Spleen (tissue), 11 donors: Measurements from ENCODE around the gene ALDH1B1. TPM values are rescaled to one million over a fixed set of nuclear protein-coding genes. Genes with fewer than 3 reads are reported as not detected.

Source experiments
- DNase-seq: peaks from one replicate; pipeline ENCODE4 v3.0.0-alpha.2; 2020
- H3K27ac ChIP-seq, 8 donors: fragments of 200-600 bp; sonication (generic) in 7 of 8; 1 replicate in 4 of 8; 2 replicates in 4 of 8; pipeline versions ENCODE4 v1.5.0 to v1.8.0; 2016 to 2021; ENCODE audit warnings: inconsistent platforms in 4 of 8, mild to moderate bottlenecking in 4 of 8, moderate library complexity in 1 of 8
- H3K27me3 ChIP-seq, 7 donors: fragments of 200-600 bp; sonication (generic) in 6 of 7; replicated peaks in 1 of 7; 1 replicate in 4 of 7; 2 replicates in 3 of 7; pipeline versions ENCODE4 v1.5.0 to v1.8.0; 2016 to 2021; ENCODE audit warnings: inconsistent platforms in 3 of 7, mild to moderate bottlenecking in 1 of 7
- H3K36me3 ChIP-seq, 6 donors: fragments of 200-600 bp; sonication (generic) in 5 of 6; 1 replicate in 4 of 6; 2 replicates in 2 of 6; pipeline versions ENCODE4 v1.5.0 to v1.8.0; 2016 to 2021; ENCODE audit warnings: inconsistent platforms in 2 of 6
- H3K4me1 ChIP-seq, 6 donors: fragments of 200-600 bp; sonication (generic) in 5 of 6; 1 replicate in 3 of 6; 2 replicates in 3 of 6; pipeline versions ENCODE4 v1.5.0 to v1.8.0; 2016 to 2021; ENCODE audit warnings: inconsistent platforms in 3 of 6
- H3K4me3 ChIP-seq, 8 donors: fragments of 200-600 bp; sonication (generic) in 7 of 8; 1 replicate in 4 of 8; 2 replicates in 4 of 8; pipeline versions ENCODE4 v1.5.0 to v1.8.0; 2016 to 2021; ENCODE audit warnings: inconsistent platforms in 4 of 8, mild to moderate bottlenecking in 4 of 8, moderate library complexity in 2 of 8
- H3K9me3 ChIP-seq, 8 donors: fragments of 200-600 bp; sonication (generic) in 7 of 8; 1 replicate in 4 of 8; 2 replicates in 4 of 8; pipeline versions ENCODE4 v1.5.0 to v1.8.0; 2016 to 2021; ENCODE audit warnings: inconsistent platforms in 4 of 8
- POLR2A ChIP-seq, 3 donors: fragments of 450-650 bp; IDR thresholded peaks; one replicate each; pipeline ENCODE4 v1.5.1; 2017; ENCODE audit warnings: antibody characterized with exemption in 3 of 3, mild to moderate bottlenecking in 1 of 3
- POLR2AphosphoS5 ChIP-seq, 3 donors: sonication (generic); formaldehyde crosslinking; IDR thresholded peaks; one replicate each; pipeline ENCODE4 v1.5.1; 2017; ENCODE audit warnings: antibody characterized with exemption in 3 of 3
- WGBS, 5 donors: extraction: QIAGEN DNeasy Blood & Tissue Kit in 3 of 5; methylation state at CpG; one replicate each; pipeline versions ENCODE4 v1.1.5 to v1.1.7; 2013 to 2018; 5-methylcytosine and 5-hydroxymethylcytosine counted together
- intact Hi-C: fragments of 100-400 bp; cut with DNase I; formaldehyde crosslinking; loops from one replicate; pipeline ENCODE4 v1.15.0; 2023; ENCODE audit warnings: low total_unique reads
- polyA plus RNA-seq, 3 donors: library from polyadenylated mRNA; stranded (reverse); fragments of 200-250 nt; gene quantifications; one replicate each; pipeline ENCODE4 v1.2.1, GENCODE V29; 2013
- total RNA-seq, 7 donors: library from RNA; depleted of rRNA in 3 of 7; stranded (reverse); fragments of >200 nt in 3 of 7; fragmentation: NEBNext Ultra II Directional in 4 of 7; extraction: Animal tissue kit (Norgen Biotek cat#: 25700) in 4 of 7; gene quantifications; one replicate each; pipeline versions ENCODE4 v1.1.0 to v1.2.1, GENCODE V29; 2016 to 2021
- TF ChIP-seq, protein P1 (sequence below), 11 experiments: fragments of 200-600 bp in 7 of 11; fragments of 450-650 bp in 4 of 11; sonication (generic) in 4 of 11; IDR thresholded peaks in 8 of 11; conservative IDR thresholded peaks in 3 of 11; 1 replicate in 7 of 11; 2 replicates in 4 of 11; pipeline versions ENCODE4 v1.4.0 to v1.8.0; 2016 to 2021; ENCODE audit warnings: antibody characterized with exemption in 11 of 11, inconsistent platforms in 4 of 11, mild to moderate bottlenecking in 1 of 11
- donor health status: healthy with polysubstance abuse.
- donor health status: DM: no; HTN: no; CAD: no; lungs with moderate emphysema.
- donor health status: DM: no; HTN: no; CAD: no.
- donor health status: Bipolar disorder and iron deficiency.
- donor health status: healthy.
- donor health status: DM: no; HTN: no; CAD: no.
- donor health status: DM: yes; HTN: yes; CAD: no.

The ALDH1B1 gene
- total and polyA plus RNA-seq, 10 donors: 4.0 to 14.7 (median 8.3) TPM

GRCh38 chr9:38416461-38416860, 24.0 kb downstream of the ALDH1B1 start:
- WGBS, 5 donors: 60 to 75% (median 67%) methylated on average over 4 of the region's 4 CpGs

GRCh38 chr9:38417003-38417945, 24.8 kb downstream of the ALDH1B1 start:
- Histone ChIP-seq H3K27ac (no peak overlapping the region), H3K27me3 (peaks cover 0 to 66% (median 4%) of the 10 kb centered on the region in 7 donors), H3K36me3 (no peaks in the 10 kb centered on the region), H3K9me3 (no peaks in the 10 kb centered on the region), H3K4me3 (no peak overlapping the region), H3K4me1 (no peaks in the 10 kb centered on the region)
- no peak for TF ChIP-seq POLR2A (IDR thresholded peaks at IDR 0.05)
- TF ChIP-seq, protein P1, sequence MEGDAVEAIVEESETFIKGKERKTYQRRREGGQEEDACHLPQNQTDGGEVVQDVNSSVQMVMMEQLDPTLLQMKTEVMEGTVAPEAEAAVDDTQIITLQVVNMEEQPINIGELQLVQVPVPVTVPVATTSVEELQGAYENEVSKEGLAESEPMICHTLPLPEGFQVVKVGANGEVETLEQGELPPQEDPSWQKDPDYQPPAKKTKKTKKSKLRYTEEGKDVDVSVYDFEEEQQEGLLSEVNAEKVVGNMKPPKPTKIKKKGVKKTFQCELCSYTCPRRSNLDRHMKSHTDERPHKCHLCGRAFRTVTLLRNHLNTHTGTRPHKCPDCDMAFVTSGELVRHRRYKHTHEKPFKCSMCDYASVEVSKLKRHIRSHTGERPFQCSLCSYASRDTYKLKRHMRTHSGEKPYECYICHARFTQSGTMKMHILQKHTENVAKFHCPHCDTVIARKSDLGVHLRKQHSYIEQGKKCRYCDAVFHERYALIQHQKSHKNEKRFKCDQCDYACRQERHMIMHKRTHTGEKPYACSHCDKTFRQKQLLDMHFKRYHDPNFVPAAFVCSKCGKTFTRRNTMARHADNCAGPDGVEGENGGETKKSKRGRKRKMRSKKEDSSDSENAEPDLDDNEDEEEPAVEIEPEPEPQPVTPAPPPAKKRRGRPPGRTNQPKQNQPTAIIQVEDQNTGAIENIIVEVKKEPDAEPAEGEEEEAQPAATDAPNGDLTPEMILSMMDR (IDR thresholded peaks at IDR 0.05 in 8 of 11, conservative IDR thresholded peaks at IDR 0.05 in 3 of 11): peak in 4 of 11 experiments; percentile 16 to 32 (median 28)
- TF ChIP-seq POLR2AphosphoS5 (IDR thresholded peaks at IDR 0.05): no peak
- intact Hi-C loops: no loop called here
- 67 to 72% (median 71%) methylated on average over 8 of the region's 8 CpGs for WGBS, 5 donors
- DNase-seq: no peak

More at GRCh38 chr9:38416461-38416860, 24.0 kb downstream of the ALDH1B1 start:
- intact Hi-C loops: no loop called here
- H3K27me3 ChIP-seq: peaks cover 0 to 64% (median 0%) of the 10 kb centered on the region in 7 donors
- H3K4me3 ChIP-seq: no peak overlapping the region
- no peak for DNase-seq
- no peak overlapping the region for H3K27ac ChIP-seq
- no peaks in the 10 kb centered on the region for H3K36me3 ChIP-seq
- TF ChIP-seq POLR2AphosphoS5 (IDR thresholded peaks at IDR 0.05): no peak
- TF ChIP-seq, protein P1 (IDR thresholded peaks at IDR 0.05 in 8 of 11, conservative IDR thresholded peaks at IDR 0.05 in 3 of 11): no peak
- no peak for TF ChIP-seq POLR2A (IDR thresholded peaks at IDR 0.05)
- no peaks in the 10 kb centered on the region for H3K9me3 ChIP-seq
- H3K4me1 ChIP-seq: no peaks in the 10 kb centered on the region

DNA sequence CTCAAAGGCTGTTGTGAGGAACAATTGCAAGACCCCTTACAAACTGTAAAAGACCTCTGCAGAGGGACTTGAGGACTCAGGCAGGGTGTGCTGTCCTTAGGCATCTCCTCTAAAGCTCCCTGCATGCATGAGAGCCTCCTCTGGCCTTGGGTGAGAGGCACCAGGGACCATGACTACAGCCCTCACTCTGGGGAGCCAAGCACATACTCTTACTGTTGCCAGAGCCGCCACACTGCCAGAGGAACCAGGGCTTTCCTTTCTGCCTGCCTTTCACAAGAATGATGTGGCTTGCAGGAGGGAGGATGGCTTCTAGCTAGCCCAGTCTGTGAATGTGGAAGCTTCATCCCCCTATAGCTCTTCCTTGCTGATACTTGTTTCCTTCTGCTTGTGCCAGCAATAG, 25.9 kb downstream of the ALDH1B1 start:
- no peaks in the 10 kb centered on the region for H3K9me3 ChIP-seq
- no peaks in the 10 kb centered on the region for H3K36me3 ChIP-seq
- DNase-seq: no peak
- H3K4me3 ChIP-seq: no peak overlapping the region
- no peak overlapping the region for H3K27ac ChIP-seq
- TF ChIP-seq POLR2AphosphoS5 (IDR thresholded peaks at IDR 0.05) (no peak), POLR2A (IDR thresholded peaks at IDR 0.05) (no peak)
- TF ChIP-seq, protein P1 (IDR thresholded peaks at IDR 0.05 in 8 of 11, conservative IDR thresholded peaks at IDR 0.05 in 3 of 11): no peak
- peaks cover 0 to 67% (median 12%) of the 10 kb centered on the region in 7 donors for H3K27me3 ChIP-seq
- intact Hi-C loops: no loop called here
- peaks cover 0 to 5% (median under 1%) of the 10 kb centered on the region in 6 donors for H3K4me1 ChIP-seq
- WGBS, 5 donors: 80 to 92% (median 83%) methylated on average over 1 of the region's 1 CpG

DNA sequence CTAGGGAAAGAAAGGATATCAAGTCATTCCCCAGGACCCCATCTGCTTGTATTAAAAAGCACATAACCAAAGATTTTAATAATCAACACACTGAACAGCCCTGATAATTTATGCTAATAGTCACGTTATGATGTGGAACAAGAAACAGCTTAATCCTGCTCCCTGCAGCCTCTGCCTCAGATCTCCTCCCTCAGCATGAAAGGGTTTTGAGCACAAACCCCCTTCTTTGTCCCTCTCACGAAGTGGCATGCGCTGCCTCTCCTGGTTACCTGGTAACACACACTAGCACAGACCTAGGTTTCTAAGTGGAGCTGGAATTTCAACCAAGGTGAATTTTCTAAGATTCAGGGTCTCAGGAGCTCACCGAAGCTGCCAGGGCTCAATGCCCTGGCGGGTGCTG, 26.7 kb downstream of the ALDH1B1 start:
- Histone ChIP-seq H3K36me3 (no peaks in the 10 kb centered on the region), H3K4me3 (no peak overlapping the region), H3K9me3 (no peaks in the 10 kb centered on the region), H3K4me1 (peaks cover 0 to 11% (median 4%) of the 10 kb centered on the region in 6 donors), H3K27ac (no peak overlapping the region), H3K27me3 (peaks cover 0 to 73% (median 20%) of the 10 kb centered on the region in 7 donors)
- TF ChIP-seq POLR2AphosphoS5 (IDR thresholded peaks at IDR 0.05) (no peak), POLR2A (IDR thresholded peaks at IDR 0.05) (no peak)
- TF ChIP-seq, protein P1 (IDR thresholded peaks at IDR 0.05 in 8 of 11, conservative IDR thresholded peaks at IDR 0.05 in 3 of 11): no peak
- DNase-seq: no peak
- 72 to 88% (median 78%) methylated on average over 5 of the region's 5 CpGs for WGBS, 5 donors
- intact Hi-C loops: no loop called here
